Epithelial cell of prostate (primary cell): ENCODE measurements around the gene C19orf67.

Experiments used
- DNase-seq: peaks from one replicate; pipeline ENCODE4 v3.0.0-alpha.2; 2011; ENCODE audit warnings: low read depth, low spot score
- H3K27ac ChIP-seq: fragments of 450-650 bp; 2 replicates; pipeline ENCODE4 v1.5.1; 2017; ENCODE audit warnings: mild to moderate bottlenecking

Gene C19orf67

DNA sequence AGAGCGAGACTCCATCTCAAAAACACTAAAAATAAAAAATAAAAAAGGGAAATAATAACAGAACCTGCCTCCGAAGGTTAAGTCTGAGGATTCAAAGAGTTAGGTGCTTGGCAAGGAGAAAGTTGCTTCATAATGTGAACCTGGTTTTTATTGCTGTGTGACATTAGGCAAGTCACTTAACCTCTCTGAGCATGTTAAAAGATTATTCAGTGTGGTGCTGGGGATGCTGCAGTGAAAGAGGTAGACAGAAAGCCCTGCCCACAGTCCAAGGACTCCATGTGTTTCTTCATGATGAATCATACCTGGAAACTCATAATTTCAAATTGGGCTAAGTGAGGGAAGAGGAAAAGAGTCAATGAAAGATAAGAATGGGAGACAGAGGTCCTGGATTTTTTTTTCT lies 51.6 kb downstream of the C19orf67 start:
- no peak for DNase-seq
- no peak overlapping the region for H3K27ac ChIP-seq

DNA sequence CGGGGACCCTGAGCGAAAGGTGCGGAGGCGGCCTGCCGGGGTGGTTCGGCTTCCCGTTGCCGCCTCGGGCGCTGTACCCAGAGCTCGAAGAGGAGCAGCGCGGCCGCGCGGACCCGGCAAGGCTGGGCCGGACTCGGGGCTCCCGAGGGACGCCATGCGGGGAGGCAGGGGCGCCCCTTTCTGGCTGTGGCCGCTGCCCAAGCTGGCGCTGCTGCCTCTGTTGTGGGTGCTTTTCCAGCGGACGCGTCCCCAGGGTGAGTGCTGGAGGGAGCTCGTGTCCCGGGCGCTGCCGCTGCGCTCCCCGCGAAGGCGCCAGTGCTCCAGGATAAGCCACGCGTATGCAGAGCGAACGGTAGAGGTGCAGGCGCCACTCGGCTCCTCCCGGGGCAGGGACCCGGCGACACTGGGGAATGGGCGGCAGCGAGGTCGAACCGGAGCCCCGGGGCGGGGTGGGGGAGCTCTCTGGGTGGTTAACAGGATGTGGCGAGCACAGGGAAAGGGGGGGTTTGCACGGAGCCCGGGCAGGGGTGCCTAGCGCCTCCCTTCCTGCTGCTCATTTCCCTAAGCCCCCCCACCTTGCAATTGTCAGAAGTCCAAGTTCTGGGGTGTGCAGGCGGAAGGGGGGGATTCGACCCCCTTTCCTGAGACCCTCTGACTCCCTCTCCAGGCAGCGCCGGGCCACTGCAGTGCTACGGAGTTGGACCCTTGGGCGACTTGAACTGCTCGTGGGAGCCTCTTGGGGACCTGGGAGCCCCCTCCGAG lies 53.7 kb downstream of the C19orf67 start, which contains the start of gene IL27RA:
TSS of gene IL27RA (plus strand) at position 44 of the 762 bp plus-strand sequence. CDS start at position 155, 111 bp downstream.
- H3K27ac ChIP-seq, result no peak within 1 kb of the TSS
- no peak for DNase-seq
